GM18861 (cell line): ENCODE data around the gene DNAH2.

Source experiments
- ATAC-seq: cut with Tn5 transposase; IDR thresholded peaks from one replicate; pipeline ENCODE4 v1.9.1; 2021; ENCODE audit not compliant: unreplicated experiment

DNAH2 gene

GRCh38 chr17:7837408-7838088 is 120.0 kb downstream of the DNAH2 start:
- ATAC-seq, result no peak

GRCh38 chr17:7838090-7839075 is 120.8 kb downstream of the DNAH2 start:
- ATAC-seq, result no peak

GRCh38 chr17:7839190-7839875 is 121.8 kb downstream of the DNAH2 start:
- ATAC-seq, result no peak

GRCh38 chr17:7839876-7840261 is 122.3 kb downstream of the DNAH2 start:
- ATAC-seq, result no peak

GRCh38 chr17:7840441-7840840 is 122.9 kb downstream of the DNAH2 start:
- ATAC-seq, result no peak

GRCh38 chr17:7840875-7841274 is 123.3 kb downstream of the DNAH2 start:
- no peak for ATAC-seq

- peak; percentile 4 for ATAC-seq
These were observed 123.9 kb downstream of the DNAH2 start for GRCh38 chr17:7841396-7841914.

GRCh38 chr17:7841915-7842379 is 124.4 kb downstream of the DNAH2 start:
- ATAC-seq, result peak; percentile 10

GRCh38 chr17:7842380-7843256 is 125.1 kb downstream of the DNAH2 start:
- peak; percentile 18 for ATAC-seq

- ATAC-seq, result no peak
These were observed 125.7 kb downstream of the DNAH2 start for GRCh38 chr17:7843257-7843535.

- ATAC-seq, result no peak
These were observed 126.2 kb downstream of the DNAH2 start for GRCh38 chr17:7843536-7844291.

GRCh38 chr17:7844292-7845154 is 127.0 kb downstream of the DNAH2 start:
- ATAC-seq, result peak; percentile 47

GRCh38 chr17:7845359-7846062 is 128.0 kb downstream of the DNAH2 start:
- no peak for ATAC-seq

GRCh38 chr17:7846063-7846735 is 128.7 kb downstream of the DNAH2 start:
- ATAC-seq, result no peak

GRCh38 chr17:7846765-7847661 is 129.5 kb downstream of the DNAH2 start:
- ATAC-seq, result no peak

- no peak for ATAC-seq
These were observed 130.6 kb downstream of the DNAH2 start for GRCh38 chr17:7848131-7848579.
